Fibroblast of pulmonary artery (primary cell): ENCODE results near the gene MIB2.

Experiments
- DNase-seq: peaks from one replicate; pipeline ENCODE4 v3.0.0-alpha.2; 2010; ENCODE audit warnings: low read depth
- H3K4me3 ChIP-seq: replicated peaks from 2 replicates; pipeline ENCODE4 v1.5.1; 2011; ENCODE audit warnings: low read depth, mild to moderate bottlenecking, control low read depth, low read length, moderate library complexity
- TF ChIP-seq, protein P1 (sequence below): IDR thresholded peaks from 2 replicates; pipeline ENCODE4 v1.5.1; 2011; ENCODE audit warnings: mild to moderate bottlenecking, control low read depth, low read length, inconsistent platforms; ENCODE audit errors: missing control alignments

MIB2 gene

DNA sequence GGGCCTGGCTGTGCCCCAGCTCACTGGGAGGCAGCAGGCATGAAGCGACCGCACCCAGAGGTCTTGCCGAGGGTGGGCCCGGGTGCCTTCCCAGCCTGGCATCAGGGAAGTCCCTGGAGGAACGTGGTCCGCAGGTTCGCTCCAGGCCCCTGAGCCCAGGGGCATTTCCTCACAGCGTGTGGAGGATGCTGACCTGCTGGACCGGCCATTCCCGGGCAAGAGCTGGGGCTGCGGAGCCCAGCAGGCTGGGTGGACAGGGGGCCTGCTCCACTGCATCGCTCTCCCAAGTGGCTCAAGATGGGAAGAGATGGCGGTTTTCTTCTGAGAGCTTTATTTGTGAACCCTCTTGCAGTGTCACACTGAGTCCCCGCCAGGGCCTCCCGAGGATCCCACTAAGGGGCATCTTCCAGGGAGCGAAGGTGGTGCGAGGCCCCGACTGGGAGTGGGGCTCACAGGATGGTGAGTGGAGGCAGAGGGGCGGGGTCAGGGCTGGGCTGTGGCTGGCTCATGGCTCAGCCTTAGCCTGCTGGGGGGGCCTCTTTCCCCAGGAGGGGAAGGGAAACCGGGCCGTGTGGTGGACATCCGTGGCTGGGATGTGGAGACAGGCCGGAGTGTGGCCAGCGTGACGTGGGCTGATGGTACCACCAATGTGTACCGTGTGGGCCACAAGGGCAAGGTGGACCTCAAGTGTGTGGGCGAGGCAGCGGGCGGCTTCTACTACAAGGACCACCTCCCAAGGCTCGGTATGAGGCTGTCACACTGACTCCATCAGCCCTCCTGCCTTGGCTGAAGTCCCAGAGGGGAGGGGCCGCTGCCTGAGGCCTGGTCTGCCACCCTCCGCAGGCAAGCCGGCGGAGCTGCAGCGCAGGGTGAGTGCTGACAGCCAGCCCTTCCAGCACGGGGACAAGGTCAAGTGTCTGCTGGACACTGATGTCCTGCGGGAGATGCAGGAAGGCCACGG, 9.4 kb downstream of the MIB2 start:
- H3K4me3 ChIP-seq = no peak overlapping the region
- DNase-seq = no peak
- TF ChIP-seq, protein P1, sequence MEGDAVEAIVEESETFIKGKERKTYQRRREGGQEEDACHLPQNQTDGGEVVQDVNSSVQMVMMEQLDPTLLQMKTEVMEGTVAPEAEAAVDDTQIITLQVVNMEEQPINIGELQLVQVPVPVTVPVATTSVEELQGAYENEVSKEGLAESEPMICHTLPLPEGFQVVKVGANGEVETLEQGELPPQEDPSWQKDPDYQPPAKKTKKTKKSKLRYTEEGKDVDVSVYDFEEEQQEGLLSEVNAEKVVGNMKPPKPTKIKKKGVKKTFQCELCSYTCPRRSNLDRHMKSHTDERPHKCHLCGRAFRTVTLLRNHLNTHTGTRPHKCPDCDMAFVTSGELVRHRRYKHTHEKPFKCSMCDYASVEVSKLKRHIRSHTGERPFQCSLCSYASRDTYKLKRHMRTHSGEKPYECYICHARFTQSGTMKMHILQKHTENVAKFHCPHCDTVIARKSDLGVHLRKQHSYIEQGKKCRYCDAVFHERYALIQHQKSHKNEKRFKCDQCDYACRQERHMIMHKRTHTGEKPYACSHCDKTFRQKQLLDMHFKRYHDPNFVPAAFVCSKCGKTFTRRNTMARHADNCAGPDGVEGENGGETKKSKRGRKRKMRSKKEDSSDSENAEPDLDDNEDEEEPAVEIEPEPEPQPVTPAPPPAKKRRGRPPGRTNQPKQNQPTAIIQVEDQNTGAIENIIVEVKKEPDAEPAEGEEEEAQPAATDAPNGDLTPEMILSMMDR = no peak

DNA sequence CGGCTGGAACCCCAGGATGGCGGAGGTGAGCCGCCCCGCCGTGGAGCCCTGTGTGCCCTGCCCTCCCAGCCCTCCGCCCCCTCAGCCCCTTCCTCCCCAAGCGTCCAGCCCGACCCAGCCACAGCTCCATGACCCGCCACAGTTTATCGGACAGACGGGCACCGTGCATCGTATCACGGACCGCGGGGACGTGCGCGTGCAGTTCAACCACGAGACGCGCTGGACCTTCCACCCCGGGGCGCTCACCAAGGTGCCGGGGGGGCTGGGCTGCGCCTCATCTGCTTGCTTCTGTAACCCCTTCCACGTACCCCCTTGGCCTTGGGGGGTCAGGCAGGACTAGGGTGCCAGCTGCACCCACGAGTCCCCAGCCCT, 10.1 kb downstream of the MIB2 start:
- no peak for DNase-seq
- H3K4me3 ChIP-seq = no peak overlapping the region
- TF ChIP-seq, protein P1 = no peak

DNA sequence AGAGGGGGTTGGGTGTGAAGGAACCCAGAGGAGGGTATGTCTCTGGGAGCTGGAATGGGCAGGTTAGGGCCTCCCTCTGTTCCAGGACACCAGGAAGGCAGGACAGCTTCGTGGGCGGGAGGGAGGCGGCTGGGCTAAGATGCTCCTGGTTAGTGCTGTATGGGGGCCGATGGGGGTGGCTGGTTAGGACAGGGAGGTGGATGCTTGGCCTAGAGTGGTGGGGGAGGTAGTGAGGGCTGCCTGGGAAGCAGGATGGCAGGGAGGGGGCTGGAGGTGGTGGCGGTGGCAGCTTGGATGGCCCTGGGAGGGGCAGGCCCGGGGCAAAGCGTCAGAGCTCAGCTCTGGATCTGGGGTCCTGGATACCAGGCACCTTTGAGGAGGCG, 10.5 kb downstream of the MIB2 start:
- no peak overlapping the region for H3K4me3 ChIP-seq
- DNase-seq = no peak
- TF ChIP-seq, protein P1 = no peak

DNA sequence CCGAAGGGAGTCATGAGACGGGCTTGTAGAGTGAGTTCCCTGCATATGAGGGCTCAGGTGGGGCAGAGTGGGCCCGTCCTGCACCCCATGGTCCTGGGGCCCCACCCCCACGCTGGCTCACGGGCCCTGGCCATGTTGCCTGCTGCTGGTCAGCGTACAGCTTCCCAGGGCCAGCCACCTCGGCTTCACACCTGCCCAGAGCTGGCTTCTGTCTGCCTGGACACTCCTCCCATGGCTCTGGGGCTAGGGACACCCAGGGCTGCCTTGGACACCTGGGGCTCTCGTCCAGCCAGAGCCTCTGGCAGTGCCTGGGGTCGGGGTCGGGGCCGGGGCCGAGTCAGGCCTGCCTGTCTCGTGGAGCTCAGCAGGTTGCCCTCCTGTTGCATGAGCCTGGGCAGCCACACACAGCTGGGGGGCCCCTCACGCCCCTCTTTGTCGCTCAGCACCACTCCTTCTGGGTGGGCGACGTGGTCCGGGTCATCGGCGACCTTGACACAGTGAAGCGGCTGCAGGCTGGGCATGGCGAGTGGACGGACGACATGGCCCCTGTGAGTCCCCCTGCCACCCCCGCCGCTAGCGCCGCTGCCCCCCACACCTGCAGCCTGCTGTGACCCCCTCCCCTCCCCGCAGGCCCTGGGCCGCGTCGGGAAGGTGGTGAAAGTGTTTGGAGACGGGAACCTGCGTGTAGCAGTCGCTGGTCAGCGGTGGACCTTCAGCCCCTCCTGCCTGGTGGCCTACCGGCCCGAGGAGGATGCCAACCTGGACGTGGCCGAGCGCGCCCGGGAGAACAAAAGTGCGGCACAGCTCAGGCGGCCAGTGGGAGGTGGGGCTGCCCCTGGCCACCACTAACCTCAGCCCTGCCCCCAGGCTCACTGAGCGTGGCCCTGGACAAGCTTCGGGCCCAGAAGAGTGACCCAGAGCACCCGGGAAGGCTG, 11.2 kb downstream of the MIB2 start:
- H3K4me3 ChIP-seq = no peak overlapping the region
- DNase-seq = no peak
- TF ChIP-seq, protein P1 = no peak

DNA sequence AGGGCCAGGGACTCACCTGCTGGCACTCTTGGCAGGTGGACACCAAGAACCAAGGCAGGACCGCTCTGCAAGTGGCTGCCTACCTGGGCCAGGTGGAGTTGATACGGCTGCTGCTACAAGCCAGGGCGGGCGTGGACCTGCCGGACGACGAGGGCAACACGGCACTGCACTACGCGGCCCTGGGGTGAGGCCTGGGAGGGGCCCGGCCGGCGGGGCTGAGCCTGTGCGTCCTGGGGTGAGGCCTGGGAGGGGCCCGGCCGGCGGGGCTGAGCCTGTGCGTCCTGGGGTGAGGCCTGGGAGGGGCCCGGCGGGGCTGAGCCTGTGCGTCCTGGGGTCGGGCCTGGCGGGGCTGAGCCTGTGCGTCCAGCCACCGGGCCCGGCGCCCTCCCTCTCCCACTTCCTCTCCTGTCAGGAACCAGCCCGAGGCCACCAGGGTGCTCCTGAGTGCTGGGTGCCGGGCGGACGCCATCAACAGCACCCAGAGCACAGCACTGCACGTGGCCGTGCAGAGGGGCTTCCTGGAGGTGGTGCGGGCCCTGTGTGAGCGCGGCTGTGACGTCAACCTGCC, 12.0 kb downstream of the MIB2 start:
- no peak for DNase-seq
- TF ChIP-seq, protein P1 = no peak

DNA sequence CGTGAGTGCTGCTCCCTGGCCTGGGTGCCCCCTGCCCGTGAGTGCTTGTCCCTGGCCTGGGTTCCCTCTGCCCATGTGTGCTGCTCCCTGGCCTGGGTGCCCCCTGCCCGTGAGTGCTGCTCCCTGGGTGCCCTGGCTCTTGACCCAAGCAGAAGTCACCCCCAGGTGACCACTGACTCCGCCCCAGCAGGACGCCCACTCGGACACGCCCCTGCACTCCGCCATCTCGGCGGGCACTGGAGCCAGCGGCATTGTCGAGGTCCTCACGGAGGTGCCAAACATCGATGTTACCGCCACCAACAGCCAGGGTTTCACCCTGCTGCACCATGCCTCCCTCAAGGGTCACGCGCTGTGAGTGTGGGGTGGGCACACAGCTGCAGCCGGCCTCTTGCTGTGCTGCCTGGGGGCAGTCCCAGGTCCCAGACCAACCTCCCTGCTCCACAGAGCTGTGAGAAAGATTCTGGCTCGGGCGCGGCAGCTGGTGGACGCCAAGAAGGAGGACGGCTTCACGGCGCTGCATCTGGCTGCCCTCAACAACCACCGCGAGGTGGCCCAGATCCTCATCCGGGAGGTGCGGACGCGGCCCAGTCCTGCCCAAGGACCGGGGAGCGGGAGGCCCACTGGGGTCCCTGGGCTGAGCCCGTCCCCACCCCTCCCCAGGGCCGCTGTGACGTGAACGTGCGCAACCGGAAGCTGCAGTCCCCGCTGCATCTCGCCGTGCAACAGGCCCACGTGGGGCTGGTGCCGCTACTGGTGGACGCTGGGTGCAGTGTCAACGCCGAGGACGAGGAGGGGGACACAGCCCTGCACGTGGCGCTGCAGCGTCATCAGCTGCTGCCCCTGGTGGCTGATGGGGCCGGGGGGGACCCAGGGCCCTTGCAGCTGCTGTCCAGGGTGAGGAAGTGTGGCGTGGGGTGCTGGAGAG, 12.8 kb downstream of the MIB2 start:
- no peak overlapping the region for H3K4me3 ChIP-seq
- TF ChIP-seq, protein P1 = no peak
- DNase-seq = no peak

More for the DNA sequence above, 12.0 kb downstream of the MIB2 start:
- no peak overlapping the region for H3K4me3 ChIP-seq
